Measurements from ENCODE around the gene GHRHR.

GHRHR gene

DNA sequence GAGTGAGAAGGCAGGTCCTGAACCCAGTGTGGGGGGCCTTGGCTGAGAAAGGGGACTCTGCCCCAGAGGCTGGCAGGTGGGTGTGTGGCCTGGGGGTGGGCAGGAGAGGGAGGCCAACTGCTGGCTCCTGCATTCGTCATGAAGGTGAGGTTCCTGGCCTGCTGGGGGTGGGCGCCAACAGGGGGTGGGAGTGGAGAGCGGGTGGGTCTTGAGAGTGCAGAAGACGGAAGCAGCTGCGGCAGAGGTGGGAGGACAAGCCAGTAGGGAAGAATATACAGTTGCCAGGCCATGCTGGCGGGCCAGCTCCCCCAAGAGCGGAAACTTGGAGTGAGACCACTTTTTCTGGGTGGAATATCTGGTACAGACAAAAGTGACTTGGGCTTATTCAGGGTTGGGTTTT lies 23.4 kb downstream of the GHRHR start:
- DNase-seq, result no peak

DNA sequence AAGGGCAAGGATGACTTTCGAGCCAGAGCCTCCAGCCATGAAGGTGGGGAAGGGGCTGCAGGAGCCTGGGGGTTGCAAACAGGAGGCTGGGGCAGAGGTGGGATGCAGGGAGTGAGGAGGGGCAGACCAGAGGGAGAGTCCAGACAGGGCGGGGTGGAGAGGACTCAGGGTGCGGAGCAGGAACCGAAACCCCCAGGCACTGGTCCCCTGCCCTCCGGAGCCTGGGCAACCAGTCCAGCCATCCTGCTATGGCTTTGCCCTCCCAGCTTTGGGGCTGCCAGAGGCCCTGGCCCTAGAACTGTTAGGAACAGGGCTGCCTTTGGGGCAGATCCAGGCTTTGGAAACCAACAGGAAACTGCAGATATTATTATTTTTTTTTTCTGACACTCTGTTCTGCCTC lies 24.2 kb downstream of the GHRHR start:
- no peak for DNase-seq

DNA sequence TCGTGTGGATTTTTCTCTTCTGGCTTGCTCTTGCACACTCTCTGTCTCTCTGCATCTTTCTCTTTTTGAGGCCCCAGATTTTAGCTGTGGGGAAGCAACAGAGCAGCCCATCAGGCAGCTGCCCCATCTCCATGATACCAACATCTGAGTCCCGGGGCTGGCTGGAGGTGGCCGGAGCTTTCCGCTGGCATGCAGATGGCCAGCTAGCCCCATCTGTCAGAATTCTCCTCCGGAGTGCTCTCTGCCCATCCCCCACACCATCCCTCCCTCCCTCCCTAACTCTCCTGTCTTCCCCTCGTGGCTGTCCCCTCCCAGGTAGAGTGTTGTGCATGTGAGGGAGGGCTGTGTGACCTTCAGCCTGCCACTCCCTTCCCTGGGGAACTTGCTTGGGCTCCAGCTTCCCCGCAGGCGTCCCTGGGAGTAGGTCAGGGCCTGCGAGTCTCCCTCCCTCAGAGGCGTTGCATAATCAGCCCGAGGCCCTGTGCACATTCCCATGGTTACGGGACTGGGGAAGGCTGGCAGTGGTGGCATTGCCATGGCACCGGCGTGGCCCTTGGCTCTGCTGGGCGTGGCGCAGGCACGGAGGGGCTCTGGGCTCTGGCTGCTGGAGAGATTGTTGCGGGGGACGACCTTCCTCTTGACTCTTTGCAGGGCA lies 24.7 kb downstream of the GHRHR start:
- no peak for DNase-seq

DNA sequence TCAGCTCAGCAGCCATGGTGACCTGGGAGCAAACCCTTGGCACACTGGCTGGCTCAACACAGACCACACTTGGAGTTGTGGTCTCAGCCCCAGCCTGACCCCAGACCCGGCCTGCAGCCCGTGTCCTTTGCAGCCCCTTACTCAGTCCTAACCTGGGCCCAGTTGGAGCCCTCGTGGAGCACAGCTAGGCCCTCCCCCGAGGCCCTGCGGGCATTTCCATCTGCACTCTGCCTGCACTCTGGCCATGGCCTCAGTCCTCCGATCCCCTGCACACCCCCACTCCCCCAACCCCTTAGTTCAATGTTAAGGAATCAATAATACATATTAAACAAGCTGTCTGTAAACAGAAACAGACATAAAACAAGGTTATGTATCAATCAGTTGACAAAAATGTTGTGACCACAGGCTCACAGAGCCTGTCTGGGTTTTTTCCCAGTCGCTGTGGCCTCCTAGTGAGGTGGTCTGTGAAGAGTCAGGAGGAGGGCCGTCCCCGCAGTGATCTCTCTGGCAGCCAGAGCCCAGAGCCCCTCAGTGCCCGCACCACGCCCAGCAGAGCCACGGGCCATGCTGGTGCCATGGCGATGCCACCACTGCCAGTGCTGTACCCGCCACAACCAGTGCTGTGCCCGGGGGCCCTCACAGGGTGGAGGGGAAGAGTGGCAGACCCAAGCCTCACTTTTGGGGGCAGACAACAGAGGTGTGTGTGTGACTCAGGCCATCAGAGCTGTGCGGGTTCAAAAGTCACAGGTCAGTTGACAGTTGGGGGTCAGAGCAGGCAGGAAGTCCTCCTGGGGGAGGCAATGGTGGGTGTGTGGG lies 25.5 kb downstream of the GHRHR start:
- DNase-seq, result no peak

DNA sequence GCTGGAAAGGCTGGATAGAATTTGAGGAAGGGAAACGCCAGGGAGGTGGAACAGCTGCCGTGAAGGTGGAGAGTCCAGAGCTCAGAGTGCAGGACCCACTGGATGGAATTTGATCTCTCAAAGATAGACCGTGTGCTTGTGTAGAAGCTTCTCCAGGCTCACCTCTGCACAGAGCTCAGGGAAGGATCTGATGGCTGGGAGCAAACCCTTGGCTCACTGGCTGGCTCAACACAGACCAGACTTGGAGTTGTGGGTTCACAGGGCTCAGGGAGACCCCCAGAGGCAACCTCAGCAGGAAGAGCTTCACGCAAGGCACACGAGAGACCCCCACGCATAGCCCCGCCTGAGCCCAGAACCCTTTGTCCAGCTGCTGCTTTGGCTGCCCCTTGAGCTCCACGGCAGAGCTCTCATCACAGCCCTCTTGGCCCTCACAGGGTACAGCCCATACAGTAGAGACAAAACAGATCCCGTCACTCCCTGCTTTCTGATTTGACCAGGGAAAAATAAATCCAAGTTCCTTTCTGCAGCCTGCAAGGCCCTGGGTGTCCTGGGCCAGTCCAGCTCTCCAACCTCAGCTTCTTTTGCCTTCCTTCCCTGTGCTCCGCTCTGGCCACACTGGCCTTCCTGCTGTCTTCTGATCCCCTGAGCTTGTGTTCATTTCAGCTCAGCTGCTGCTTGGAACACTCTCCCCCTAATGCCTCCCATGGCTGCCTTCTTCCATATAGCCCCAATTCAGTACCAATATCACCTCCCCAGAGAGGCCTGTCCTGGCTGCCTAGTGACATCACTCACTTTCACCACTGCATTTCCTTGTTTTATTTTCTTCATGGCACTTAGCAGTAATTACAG lies 26.3 kb downstream of the GHRHR start:
- DNase-seq, result no peak

DNA sequence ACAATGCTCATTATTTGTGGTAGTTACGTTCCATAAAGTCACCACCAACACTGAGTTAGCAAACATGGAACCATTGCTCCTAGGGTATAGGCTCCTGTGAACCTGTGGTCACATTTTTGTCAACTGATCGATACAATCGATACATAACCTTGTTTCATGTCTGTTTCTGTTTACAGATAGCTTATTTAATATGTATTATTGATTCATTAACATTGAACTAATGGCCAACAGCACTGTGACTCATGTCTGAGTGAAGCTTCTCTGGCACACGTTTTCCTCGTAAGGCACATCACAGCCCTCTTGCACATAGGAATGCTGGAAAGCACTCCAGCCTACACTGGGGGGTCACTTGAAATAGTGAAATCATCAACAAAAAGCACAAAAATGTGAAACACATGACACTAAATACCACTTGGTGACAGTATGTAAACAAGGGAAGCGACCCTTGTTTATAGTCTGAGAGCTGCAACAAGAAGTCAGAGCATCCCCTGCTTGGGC lies 27.0 kb downstream of the GHRHR start:
- DNase-seq, result no peak

DNA sequence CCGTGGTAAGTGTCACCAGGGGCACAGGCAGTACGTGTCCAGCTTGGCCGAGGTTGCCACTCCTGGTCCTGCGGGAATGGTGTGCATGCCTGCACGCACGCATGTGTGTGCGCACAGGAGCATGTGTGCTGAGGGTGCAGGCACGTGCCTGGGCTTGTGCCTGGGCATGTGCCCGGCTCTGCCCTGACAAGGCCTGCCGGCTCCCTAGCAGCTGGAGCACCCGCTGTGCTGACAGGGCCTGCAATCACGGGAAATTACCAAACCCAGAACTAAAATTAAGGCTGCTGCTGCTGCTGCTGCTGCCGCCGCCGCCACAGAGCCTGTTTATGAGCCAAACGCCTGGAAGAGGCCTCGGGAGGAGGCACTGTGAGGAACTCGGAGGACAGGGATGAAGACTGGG lies 28.7 kb downstream of the GHRHR start:
- DNase-seq, result no peak

DNA sequence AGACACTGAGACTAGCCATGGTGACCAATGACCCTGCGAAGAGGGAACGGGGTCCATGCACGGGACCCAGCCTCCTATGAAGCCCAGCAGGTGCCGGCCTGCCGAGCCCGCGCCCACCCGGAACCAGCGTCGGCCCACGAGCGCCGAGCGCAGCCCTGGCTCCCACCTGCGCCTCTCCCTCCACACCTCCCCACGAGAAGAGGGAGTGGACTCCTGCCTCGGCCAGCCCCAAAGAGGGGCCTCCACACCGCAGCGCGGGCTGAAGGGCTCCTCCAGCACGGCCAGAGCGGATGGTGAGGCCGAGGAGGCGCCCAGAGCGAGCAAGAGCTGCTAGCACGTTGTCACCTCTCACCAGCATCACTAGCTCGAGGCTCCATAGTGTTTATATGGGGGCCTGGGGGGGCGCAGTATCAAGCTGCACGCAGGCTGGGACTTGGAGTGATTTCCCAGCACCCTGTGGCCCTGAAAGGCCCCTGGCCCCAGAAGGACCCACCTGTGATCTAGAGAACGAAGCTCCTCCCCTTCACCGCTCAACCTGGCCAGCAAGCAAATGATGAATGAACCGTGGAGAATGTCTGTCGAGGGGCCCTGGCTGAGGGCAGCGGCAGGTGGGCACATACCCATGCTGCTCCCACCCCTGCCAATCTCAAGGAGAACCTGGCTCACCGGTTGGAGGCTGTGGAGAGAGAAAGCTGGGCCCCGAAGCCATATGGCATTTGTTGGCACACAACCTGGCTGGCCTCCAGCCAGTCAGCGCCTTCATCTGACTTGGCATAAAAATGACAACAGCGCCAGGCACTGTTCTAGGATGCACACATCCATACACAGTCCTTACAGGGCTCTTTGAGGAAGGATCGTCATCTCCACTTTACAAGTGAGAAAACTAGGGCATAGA lies 30.7 kb downstream of the GHRHR start:
- no peak for DNase-seq

DNA sequence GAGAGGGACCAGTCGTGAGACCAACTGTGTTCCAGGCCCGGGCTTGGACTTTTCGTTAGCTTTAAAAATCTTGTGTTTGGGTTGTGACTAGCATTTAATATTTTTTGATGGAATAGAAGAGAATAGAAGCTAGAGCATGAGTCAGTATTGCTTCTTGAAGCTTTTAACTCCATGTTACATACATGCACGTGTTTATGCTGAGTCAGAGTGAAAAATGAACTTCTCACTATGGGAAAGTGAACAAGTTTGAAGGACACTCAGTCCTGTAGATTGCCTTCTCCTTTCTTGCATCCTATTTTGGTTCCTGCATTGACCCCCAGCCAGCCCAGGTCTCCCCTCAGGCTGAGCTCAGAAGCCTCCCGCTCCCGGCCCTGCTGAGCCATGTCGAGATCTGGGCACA lies 31.8 kb downstream of the GHRHR start:
- no peak for DNase-seq

DNA sequence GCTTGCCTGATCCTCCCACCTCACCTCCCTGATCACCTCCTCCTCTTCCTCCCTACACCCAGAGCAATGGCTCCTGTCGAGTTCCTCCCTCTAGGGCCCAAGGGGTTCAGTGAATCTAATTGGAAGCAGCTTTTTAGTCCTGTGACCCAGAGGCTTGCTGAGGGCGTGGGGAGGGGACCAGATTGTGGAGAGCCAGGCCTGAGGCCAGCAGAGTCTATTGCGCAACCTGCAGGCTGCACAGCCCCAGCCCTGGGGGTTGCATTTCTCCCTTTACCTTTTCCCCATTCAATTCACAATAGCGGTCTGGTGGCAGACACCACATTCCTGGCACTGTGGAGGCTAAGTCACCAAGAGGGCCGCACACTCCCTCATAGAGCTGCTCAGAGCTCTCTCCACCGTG lies 32.5 kb downstream of the GHRHR start:
- DNase-seq, result no peak

DNA sequence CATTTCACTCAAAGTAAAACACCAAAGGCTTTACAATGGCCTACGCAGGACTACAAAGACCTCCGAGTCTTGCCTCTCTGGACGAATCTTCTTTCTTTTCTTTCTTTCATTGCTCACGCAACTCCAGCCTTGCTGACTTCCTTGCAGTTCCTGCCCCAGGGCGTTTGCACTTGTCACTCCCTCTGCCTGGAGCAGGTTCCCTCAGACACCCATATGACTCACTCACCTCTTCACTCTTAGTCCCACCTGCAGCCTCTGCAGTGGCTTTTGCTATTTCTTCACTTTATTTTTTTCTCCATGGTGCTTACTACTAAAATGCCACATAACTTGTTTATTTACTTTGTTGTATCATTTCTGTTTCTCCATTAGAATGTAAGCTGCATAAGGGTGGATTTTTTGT lies 33.1 kb downstream of the GHRHR start:
- no peak for DNase-seq

DNA sequence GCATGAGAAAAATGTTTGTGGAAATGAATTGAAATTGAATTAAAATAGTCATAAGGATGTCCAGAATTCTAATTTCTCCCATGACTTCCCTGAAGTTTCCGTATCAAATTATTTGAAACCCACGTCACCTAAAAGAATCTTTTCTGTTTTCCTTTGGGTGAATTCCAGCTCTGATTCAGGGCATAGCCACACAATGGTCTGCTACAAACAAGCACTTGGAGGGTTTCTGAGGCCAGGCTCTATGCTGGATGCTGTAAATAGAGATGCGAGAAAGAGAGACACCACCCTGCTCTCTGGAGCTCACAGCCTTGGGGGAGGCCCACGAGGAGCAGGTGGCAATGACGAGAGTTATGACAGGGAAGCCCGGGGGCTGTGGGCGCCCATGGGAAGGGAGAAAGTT lies 33.6 kb downstream of the GHRHR start:
- DNase-seq, result no peak

DNA sequence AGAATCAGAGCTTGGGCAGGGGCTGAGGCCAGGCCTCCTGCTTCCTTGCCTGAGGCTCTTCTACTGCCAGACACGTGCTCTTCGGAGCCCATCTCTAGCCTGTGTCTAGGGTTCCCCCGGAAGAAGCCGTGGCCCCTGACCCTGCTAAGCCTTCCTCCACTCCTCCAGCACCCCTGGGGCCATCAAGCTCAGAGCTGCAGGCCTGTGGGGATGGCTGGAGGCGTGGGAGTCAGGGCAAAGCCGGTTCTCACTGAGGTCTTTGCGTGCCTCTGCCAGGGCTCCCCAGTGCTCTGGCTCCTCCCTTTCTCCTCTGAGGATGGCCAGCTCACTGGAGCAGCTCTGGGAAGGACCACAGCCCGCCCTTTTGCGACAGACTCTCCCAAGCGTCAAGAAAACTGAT lies 34.4 kb downstream of the GHRHR start:
- no peak for DNase-seq

DNA sequence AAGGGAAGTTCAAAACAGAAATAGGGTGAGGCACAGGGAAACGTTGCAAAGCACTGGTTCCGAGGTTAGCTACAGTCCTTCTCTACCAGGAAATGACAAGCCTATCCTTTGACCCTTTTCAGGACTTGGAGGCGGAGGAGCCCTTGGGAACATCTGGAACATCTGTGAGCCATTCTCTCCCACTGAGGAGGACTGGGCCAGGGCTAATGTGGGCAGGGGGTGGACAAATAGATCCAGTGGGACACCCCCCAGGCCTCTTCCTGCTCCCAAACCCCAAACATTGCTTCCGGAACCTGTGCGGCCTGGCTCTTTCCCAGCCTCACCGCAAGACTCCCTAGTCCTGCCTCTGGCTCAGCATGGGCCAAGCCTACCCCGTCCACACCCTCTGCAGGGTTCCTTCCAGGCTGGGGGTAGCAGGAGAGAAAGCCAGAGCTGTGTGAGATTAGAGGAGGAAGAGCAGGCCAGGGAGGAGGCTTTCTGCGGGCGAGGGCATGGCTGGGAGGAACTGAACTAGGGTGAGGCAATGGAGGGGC lies 36.5 kb downstream of the GHRHR start:
- no peak for DNase-seq

DNA sequence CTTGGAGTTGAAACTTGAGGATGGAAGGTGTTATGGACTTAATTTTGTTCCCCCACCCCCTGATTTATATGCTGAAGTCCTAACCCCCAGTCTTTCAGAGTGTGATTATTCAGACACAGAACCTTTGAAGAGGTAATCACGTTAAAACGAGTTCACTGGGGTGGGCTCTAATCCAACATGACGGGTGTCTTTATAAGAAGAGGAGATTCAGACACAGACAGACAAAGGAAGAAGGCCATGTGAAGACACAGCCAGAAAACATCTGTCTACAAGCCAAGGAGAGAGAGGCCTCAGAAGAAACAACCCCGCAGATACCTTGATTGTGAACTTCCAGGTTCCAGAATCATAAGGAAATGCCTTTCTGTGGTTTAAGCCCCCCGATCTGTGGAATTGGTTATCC lies 37.0 kb downstream of the GHRHR start:
- no peak for DNase-seq

DNA sequence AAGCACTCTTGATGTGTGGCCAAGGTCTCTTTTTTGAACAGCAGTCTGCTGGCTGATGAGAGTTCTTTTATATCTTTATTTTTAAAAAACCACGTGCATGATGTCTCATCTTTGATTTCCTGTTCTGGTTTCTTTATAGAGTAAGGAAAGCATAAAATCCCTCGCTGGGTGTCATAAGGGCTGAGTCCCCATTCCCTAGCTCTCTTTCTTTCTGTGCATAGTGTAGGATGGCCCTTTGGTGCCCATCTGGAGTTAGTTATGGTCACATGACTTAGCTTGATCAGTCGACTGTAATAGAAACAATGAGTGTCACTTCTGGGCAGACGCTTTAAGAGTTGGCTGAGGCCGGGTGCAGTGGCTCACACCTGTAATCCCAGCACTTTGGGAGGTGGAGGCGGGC lies 38.5 kb downstream of the GHRHR start:
- DNase-seq, result no peak

DNA sequence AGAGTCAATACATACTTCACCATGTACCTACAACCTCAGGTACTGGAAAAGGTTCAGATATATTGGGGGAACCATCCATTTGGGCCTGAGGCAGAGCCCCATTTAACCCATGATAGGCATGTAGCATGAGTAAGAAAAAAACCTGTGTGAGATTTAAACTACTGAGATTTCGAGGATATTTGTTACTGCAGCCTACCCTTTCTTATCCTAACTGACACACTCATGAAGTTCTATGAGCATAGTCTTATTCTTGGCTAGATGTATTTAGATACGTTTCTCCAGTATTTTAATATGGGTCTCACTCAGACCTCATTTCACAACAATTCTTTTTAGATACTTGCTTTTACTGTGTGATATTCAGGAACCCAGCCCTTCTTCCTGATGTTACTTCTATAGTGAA lies 39.3 kb downstream of the GHRHR start:
- DNase-seq, result no peak

DNA sequence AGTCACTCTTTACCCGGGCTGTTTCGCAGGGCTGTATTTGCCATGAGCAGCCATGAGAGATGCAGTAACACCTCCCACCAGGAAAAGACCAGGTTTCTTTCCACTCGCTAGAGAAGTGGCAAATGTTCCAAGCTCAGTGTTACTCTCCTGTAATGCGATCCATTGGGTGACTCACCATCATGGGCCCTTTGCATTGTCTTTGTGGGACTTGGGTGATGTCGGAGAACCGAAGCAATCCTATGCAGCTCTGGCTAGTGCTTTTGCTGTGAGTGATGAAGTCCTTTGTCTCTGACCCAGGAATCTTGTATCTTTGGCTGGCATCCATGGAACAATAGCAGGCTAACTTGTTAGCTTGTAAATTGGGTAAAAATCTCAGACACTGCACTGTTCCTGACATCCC lies 40.0 kb downstream of the GHRHR start:
- no peak for DNase-seq

DNA sequence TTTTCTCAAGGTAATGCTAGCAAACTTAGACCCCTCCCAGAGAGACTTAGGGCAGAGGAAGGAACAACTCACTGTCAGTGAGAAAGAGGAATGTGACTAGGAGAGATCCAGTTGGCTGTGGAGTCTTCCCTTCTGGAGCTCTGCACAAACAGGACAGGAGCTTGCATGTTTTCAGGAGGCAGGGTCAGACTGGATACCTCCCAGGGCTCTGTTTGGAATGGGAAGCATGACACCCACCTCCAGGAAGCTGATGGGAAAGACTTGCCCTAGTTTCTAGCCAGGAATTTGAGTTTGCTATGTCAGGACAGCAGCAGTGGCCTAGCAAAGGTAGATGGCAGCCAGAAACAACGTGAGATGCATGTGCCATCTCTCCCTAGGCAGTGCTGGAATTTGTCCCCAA lies 40.6 kb downstream of the GHRHR start:
- DNase-seq, result no peak

DNA sequence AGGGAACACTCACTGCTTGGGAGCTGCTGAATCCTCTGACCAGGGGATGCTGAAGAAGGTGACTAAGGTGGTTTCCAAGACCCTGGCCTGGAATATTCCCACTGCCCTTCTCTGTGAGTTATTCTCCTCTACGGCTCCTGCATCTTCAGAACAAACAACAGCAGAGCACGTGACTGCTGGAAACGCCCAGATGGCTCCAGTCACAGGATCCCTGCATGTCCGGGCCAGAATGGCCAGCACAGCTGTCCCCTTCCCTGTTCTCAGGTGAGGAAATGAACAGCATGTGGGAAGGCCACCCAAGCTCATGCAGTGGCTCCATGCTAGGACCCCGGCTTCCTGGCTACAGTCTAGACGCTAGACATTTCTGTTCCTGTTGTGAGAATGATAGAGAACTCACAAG lies 43.1 kb downstream of the GHRHR start:
- DNase-seq, result no peak

DNA sequence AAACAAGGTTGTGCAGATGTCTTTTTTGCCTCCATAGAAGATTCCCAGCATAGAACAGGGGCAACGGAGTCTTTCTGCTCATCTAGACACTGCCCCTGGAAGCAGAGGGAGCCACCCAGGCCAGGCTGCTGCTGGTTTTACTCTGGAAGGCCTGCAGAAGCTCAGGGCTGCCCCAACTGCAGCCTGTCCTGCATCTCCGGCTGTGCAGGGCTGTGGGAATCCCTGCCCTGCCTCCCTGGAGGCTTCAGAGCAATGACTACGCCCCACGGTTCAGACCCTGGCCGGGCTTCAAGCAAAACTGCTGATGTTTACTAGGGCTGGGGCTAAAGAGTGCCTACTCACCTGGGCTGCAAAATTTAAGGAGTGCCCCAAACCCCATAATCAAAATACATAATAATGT lies 43.9 kb downstream of the GHRHR start:
- DNase-seq, result no peak

DNA sequence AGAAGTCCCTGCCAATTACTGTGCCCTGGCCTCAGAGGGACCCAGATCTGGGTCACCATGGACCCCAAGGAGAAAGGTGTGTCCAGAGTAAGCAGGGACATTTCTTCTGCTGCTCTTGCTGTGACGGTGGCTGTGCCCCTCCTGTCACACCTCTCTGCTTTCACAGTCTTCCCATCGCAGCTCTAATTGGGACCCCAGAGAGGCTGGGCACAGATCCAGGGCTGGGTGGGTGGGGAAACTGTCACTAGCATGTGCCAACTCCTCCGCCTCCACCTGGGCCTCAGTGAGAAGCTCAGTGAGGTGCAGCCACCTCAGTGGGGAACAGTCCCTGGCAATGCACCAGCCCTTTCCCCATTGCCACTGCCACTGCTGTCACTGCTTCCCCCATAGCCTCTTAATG lies 51.1 kb downstream of the GHRHR start:
- DNase-seq, result no peak
